PFSK-1 (cell line): ENCODE measurements around the gene NLGN4X.

Experiments used
- FOXP2 ChIP-seq: optimal IDR thresholded peaks from 2 replicates; pipeline ENCODE3; 2011; ENCODE audit warnings: borderline replicate concordance, control low read depth, inconsistent platforms; ENCODE audit not compliant: insufficient read depth; ENCODE audit errors: extremely low read length, extremely low read depth
- POLR2AphosphoS5 ChIP-seq: IDR thresholded peaks from 2 replicates; pipeline ENCODE4 v1.6.1; 2012; ENCODE audit warnings: low read depth, mild to moderate bottlenecking, control low read depth, low read length, moderate library complexity
- SIN3A ChIP-seq: IDR thresholded peaks from 2 replicates; pipeline ENCODE4 v1.6.1; 2012; ENCODE audit warnings: mild to moderate bottlenecking, low read length, moderate library complexity, borderline replicate concordance; ENCODE audit not compliant: insufficient read depth
- TAF1 ChIP-seq: IDR thresholded peaks from 2 replicates; pipeline ENCODE4 v1.6.1; 2012; ENCODE audit warnings: low read length, control low read depth, borderline replicate concordance; ENCODE audit not compliant: insufficient read depth
- TF ChIP-seq, protein P1 (sequence below), 2 experiments: IDR thresholded peaks; 2 replicates each; pipeline versions ENCODE4 v1.6.1 to v1.8.0; 2011 to 2012; ENCODE audit warnings: low read depth in 2 of 2, low read length in 2 of 2, control low read depth in 1 of 2, inconsistent platforms in 1 of 2, mild to moderate bottlenecking in 1 of 2, moderate library complexity in 1 of 2; ENCODE audit not compliant: insufficient read depth in 1 of 2

NLGN4X gene

DNA sequence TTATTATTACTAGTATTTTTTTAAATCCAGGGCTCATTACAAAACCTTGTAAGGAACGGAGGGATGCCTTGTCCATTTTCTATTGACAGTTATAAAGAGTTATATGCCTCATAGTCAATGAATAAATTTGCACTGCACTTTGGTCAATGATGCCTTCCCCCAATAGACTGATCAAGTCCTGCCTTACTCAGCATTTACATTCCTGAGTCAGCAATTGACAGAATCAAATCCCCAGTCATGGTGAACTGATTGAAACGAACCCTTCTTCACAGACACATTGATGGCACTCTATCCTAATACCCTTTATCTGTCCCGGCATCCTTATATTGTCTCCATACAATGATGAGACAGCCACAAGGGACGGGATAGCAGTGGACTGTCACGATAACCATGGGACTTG is 213.2 kb downstream of the NLGN4X start:
- TF ChIP-seq POLR2AphosphoS5 = no peak
- TF ChIP-seq, protein P1, sequence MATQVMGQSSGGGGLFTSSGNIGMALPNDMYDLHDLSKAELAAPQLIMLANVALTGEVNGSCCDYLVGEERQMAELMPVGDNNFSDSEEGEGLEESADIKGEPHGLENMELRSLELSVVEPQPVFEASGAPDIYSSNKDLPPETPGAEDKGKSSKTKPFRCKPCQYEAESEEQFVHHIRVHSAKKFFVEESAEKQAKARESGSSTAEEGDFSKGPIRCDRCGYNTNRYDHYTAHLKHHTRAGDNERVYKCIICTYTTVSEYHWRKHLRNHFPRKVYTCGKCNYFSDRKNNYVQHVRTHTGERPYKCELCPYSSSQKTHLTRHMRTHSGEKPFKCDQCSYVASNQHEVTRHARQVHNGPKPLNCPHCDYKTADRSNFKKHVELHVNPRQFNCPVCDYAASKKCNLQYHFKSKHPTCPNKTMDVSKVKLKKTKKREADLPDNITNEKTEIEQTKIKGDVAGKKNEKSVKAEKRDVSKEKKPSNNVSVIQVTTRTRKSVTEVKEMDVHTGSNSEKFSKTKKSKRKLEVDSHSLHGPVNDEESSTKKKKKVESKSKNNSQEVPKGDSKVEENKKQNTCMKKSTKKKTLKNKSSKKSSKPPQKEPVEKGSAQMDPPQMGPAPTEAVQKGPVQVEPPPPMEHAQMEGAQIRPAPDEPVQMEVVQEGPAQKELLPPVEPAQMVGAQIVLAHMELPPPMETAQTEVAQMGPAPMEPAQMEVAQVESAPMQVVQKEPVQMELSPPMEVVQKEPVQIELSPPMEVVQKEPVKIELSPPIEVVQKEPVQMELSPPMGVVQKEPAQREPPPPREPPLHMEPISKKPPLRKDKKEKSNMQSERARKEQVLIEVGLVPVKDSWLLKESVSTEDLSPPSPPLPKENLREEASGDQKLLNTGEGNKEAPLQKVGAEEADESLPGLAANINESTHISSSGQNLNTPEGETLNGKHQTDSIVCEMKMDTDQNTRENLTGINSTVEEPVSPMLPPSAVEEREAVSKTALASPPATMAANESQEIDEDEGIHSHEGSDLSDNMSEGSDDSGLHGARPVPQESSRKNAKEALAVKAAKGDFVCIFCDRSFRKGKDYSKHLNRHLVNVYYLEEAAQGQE (IDR thresholded peaks at IDR 0.05; ENCODE audit: insufficient read depth in 1 of 2, low read depth in 2 of 2, low read length in 2 of 2) = no peak
- no peak for TF ChIP-seq FOXP2
- TF ChIP-seq TAF1 = no peak
- TF ChIP-seq SIN3A = no peak

GRCh38 chrX:6012357-6012756 is 216.3 kb downstream of the NLGN4X start:
- no peak for TF ChIP-seq SIN3A
- TF ChIP-seq POLR2AphosphoS5 = no peak
- no peak for TF ChIP-seq TAF1
- TF ChIP-seq FOXP2 = no peak
- TF ChIP-seq, protein P1 (IDR thresholded peaks at IDR 0.05; ENCODE audit: insufficient read depth in 1 of 2, low read depth in 2 of 2, low read length in 2 of 2) = no peak

DNA sequence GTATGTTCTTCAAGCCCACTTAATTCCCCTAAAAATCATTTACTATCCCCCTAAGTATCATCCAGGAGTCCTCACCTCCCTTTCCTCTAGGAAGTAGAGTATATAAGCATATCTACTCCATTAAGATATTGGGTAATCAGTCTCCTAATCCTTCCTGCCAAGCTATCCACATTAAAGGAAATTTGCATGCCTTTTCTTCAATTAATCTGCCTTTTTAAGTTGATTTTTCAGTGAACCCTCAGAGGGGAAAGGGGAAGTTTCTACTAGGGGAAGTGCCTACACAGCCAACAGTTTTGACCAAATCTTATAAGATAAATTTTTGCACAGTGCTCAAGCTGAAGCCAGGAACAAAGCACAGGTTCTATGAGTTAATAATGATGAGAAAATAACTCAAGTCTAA is 222.8 kb downstream of the NLGN4X start:
- TF ChIP-seq SIN3A = no peak
- no peak for TF ChIP-seq TAF1
- TF ChIP-seq, protein P1 (IDR thresholded peaks at IDR 0.05; ENCODE audit: insufficient read depth in 1 of 2, low read depth in 2 of 2, low read length in 2 of 2) = no peak
- TF ChIP-seq POLR2AphosphoS5 = no peak
- no peak for TF ChIP-seq FOXP2

DNA sequence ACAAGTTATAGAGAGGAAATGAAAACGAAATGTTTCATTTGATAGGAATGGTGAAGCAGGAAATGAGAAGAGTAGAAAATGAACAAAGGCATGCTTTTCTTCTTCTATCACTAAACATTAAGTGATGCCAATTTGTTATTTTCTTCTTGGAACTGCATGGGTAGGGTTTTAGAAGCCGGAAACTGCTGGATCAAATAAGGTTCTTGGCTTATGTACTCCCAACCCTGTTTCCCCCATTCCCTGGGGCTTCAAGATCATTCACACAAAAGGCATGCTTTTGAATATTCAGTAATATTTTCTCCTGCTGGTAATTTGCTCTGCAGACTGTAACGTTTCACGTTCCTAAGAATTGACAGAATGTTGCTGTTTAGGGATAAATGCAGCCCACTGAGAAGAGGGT is 224.1 kb downstream of the NLGN4X start:
- TF ChIP-seq, protein P1 (IDR thresholded peaks at IDR 0.05; ENCODE audit: insufficient read depth in 1 of 2, low read depth in 2 of 2, low read length in 2 of 2) = no peak

DNA sequence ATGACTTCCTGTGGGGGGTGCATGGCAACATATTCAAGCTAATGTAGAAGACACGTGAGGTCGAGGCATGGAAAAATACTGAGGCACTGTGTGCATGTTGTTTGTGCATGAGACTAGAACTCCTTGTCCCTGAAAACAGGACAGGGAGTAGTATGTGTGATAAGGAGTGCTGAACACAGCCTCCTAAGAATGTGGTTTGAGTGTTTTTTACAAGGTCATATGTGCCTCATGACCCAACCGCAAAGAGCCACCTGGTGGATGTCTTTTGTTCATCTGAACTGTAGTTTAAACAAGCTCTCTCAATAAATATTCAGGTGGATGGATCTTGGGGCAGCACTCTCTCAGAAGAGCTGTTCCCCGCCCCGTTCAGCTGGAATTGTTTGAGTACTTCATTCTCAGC is 226.6 kb downstream of the NLGN4X start:
- TF ChIP-seq, protein P1 (IDR thresholded peaks at IDR 0.05; ENCODE audit: insufficient read depth in 1 of 2, low read depth in 2 of 2, low read length in 2 of 2) = no peak
- TF ChIP-seq TAF1 (no peak), POLR2AphosphoS5 (no peak), SIN3A (no peak), FOXP2 (no peak)
